ENCODE measurements around the gene ABHD2.
"Not testable (repeated sequence)": the region's sequence is repeated elsewhere in the genome, so short reads cannot be mapped to it uniquely, and the experiment has no call there.

ABHD2 gene

GRCh38 chr15:89075101-89075640, 13.1 kb upstream of the ABHD2 start:
- no peak for DNase-seq (ENCODE audit: low read depth in 2 of 3, low spot score in 2 of 3)

- DNase-seq (ENCODE audit: low read depth in 2 of 3, low spot score in 2 of 3): no peak
These were observed 12.4 kb upstream of the ABHD2 start for GRCh38 chr15:89075846-89076245.

DNA sequence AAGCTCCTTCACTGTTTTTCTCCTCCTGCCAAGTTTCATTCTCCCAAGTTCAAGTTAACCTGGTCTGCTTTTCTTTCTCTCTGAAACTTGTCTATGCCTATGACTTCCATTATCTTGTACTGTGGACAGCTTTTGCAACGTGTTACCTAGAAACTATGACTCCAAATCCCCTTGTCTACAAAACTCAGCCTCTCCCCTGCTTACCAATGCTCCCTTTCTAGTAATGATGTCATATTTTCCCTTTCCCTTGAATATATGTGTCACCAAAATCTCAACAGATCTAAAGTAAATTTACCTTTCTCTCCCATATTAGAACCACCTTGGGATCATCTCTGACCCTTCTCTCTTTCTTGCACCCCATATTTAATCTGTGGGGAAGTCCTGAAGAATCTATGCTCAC, 10.5 kb upstream of the ABHD2 start:
- DNase-seq (ENCODE audit: low read depth in 2 of 3, low spot score in 2 of 3): no peak

DNA sequence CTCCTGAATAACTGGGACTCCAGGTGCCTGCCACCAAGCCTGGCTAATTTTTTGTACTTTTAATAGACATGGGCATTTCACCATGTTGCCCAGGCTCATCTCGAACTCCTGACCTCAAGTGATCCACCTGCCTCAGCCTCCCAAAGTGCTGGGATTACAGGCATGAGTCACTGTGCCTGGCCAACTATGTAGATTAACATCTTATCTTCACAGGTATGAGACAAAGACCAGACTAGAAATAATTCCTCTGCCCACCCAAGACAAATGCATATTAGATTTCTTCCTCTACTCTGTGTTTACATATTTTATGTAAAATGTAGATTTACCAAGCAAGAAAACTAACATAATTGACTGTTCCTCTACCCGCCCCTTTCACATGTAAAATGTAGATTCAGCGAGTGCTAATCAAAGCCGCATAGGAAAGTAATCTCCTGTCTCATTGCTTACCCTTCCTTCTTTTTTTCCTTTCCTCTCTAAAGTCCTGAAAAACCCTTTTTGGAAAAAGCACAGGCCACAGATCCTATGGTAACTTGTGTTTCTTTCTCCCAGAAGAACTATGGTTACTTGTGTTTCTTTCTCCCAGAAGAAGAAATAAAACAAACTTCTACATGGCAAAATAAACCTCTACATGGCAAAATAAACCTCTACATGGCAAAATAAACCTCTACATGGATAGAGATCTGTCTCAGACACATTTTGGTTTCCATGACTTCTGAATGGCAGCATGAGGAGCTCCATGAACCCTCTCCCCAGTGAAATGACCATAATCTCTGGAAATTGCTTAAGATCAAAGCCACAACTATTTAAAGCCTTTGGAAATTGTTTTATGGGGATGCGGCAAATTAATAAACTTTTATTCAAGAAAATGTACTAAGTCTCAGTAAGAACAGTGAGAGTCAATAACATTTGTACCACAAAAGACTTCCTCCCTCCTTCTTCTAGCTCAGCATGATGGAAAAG, 9.1 kb upstream of the ABHD2 start:
- no peak for DNase-seq (ENCODE audit: low read depth in 2 of 3, low spot score in 2 of 3)

DNA sequence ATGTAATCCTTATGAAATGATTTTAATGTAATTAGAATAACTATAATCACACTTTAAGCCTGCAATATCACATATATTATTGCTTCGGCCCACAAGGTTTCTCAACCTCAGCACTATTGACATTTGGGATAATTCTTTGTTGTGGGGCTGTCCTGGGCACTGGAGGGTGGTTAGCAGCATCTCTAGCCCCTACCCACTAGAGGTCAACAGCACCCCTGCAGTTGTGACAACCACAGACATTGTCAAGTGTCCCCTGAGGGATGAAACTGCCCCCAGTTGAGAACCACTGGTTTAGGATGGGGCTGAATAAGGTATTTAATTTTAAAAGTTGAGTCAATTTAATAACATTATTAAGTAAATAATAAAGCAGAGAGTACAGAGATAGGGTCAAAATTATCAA, 6.4 kb upstream of the ABHD2 start:
- DNase-seq (ENCODE audit: low read depth in 2 of 3, low spot score in 2 of 3): no peak

DNA sequence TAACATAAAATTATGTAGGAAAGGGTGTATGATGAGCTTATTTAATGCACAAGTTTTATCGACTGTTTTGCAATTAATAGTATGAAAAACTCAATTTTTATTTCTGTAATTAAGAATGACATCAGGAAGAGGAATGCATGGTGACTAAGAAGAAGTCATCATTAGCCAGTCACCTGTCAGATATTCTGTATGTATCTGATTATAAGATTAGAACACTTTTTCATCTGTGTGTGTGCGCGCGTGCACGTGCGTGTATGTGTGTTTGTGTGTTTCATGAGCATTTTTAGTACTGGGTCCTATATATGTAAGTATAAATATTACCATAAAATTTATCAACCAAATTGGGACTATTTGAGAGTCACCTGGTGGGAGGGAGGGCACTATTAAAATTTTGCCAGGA, 5.0 kb upstream of the ABHD2 start:
- no peak for DNase-seq (ENCODE audit: low read depth in 2 of 3, low spot score in 2 of 3)

DNA sequence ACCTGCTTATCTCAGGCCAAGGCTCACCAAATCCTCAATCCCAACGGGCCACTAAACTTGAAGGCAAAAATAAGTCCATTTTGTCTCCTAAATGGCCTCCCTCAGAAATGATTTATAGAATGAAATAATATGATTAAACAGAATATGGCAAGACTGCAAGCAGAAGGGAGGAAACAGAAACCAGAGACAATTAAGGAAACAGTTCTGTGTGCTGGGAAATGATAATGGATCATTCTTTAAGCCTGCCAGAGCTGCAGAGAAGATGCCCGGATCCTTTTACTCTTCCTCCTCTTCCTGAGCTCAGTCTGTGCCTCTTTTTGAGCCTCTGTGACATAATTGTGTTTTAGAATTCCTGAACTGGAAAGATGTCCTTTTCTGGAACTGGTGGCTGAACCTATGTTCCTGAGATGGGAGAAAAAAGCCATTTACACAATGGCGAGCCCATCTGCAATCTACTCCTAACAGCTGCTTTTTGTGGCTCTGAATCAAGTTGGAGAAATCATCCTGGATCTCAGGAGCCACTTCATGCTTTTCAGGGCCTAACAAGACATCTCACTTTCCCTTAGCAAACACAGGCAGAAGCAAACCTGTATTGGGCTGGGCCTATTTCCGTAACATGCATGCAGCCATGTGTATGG, 2.8 kb upstream of the ABHD2 start:
- no peak for DNase-seq (ENCODE audit: low read depth in 2 of 3, low spot score in 2 of 3)

GRCh38 chr15:89085933-89086332, 2.3 kb upstream of the ABHD2 start:
- not testable (repeated sequence) for DNase-seq (ENCODE audit: low read depth in 2 of 3, low spot score in 2 of 3)

GRCh38 chr15:89086390-89086789, 1.9 kb upstream of the ABHD2 start:
- not testable (repeated sequence) for DNase-seq (ENCODE audit: low read depth in 2 of 3, low spot score in 2 of 3)

GRCh38 chr15:89087161-89087829, 961 bp upstream of the ABHD2 start:
- no peak for DNase-seq (ENCODE audit: low read depth in 2 of 3, low spot score in 2 of 3)

- DNase-seq (ENCODE audit: low read depth in 2 of 3, low spot score in 2 of 3): no peak
These were observed 504 bp downstream of the ABHD2 start for GRCh38 chr15:89088605-89089315.

- DNase-seq (ENCODE audit: low read depth in 2 of 3, low spot score in 2 of 3): no peak
These were observed 1.3 kb downstream of the ABHD2 start for GRCh38 chr15:89089316-89090230.

DNA sequence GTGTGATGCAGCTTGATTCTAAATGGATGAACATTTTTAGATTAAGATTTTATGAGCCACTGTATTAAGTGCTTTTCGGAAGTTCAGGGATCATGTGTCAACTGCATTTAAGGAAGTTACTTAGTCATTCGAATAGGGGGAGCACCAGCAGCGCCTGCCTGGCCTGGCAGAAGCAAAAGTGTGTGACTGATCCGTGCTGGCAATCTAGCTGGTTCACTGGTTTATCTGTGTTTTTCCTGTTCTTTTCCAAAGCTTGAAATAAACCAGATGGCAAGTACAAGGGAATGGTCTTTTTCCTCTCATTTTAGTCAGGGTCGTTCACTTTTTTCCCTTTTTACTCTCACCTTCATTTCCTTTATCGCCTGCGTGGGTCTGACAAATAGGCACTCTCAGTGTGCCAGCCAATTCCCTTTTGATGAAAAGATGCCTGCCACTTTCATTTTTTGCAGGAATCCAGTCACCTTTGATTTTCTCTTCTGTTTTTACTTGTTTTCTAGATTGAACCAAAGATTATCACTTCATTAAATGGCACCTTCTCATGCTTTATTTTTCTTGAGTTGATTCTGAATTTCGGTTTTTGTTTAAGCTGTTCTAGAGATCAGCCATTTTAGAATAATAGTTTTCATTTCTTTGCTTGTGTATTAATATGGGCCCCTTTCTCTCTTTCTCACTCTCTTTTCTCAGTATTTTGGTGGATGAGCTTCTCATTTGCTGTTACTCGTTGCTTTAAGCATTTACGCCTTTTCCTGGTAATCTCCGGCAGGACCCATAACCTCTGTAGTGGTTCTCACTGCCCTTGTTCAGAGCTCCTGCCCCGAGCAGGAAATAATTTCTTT, 2.8 kb downstream of the ABHD2 start:
- DNase-seq (ENCODE audit: low read depth in 2 of 3, low spot score in 2 of 3): peak in 1 of 3 experiments; percentile 15

- DNase-seq (ENCODE audit: low read depth in 2 of 3, low spot score in 2 of 3): no peak
These were observed 3.5 kb downstream of the ABHD2 start for GRCh38 chr15:89091627-89092220.

GRCh38 chr15:89093509-89093908, 5.3 kb downstream of the ABHD2 start:
- DNase-seq (ENCODE audit: low read depth in 2 of 3, low spot score in 2 of 3): no peak

DNA sequence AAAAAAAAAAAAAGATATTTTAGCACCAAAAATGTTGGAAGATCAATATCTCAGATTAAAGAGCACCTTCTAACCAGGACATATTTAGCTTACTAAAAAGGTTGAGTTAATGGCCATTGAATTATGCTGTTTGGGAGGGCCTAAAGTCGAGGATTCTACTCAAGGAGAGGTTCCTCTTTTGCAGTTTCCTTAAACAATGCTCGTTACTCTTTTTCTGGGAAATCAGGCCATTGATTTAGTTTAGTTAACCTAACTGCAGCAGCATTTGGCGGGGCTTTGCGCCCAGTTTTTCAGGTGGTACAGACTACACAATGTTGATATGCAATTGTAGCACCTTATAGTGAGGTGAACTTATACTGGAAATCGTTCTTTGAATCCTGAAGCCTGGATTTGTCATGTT, 6.8 kb downstream of the ABHD2 start:
- DNase-seq (ENCODE audit: low read depth in 2 of 3, low spot score in 2 of 3): no peak

DNA sequence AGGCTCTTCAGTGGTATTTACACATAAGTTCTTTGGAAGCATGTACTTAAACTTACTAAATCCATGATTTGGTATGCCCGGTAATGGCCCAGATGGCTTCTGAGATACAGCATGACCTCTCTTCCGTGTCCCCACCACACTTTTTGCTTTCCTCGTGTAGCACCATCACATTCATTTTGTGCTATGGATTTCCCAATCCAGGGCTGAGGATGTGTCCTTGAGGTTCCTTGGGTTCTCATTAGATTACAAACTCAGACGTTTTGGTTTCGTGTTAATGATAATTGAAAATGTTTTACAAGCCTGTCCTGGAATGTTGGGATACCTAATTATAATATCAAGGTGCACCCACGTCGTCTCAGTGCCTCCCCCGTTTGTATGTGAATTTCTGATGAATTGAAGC, 7.3 kb downstream of the ABHD2 start:
- no peak for DNase-seq (ENCODE audit: low read depth in 2 of 3, low spot score in 2 of 3)

DNA sequence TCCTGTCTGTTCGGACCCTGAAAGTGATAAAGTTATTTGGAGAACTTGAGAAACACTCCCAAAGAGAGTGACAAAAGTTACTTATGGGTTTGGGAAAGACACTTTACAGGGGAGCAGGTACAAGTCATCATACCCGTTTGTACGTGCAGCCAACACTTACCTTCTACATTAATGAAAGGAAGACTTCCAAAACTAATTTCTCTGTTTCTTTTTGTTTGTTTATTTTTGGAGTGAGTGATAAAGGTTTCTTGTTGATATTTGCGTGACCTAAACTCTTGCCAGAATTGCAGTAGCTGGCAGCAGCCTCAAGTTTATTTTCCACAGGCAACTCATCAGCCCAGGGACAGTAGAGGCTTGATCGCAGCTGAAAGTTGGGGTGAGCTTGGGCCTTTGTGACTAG, 8.4 kb downstream of the ABHD2 start:
- no peak for DNase-seq (ENCODE audit: low read depth in 2 of 3, low spot score in 2 of 3)

- no peak for DNase-seq (ENCODE audit: low read depth in 2 of 3, low spot score in 2 of 3)
These were observed 9.1 kb downstream of the ABHD2 start for GRCh38 chr15:89097313-89097712.

Measured in activated CD8-positive, alpha-beta memory T cell treated with anti-CD3 and anti-CD28 coated beads for 48 hours (primary cell).